Activated naive CD4-positive, alpha-beta T cell treated with anti-CD3 and anti-CD28 coated beads, Interleukin-2, amount 50 U/mL, for 16 hours (primary cell): Measurements from ENCODE around the gene KRTAP4-2.
"Not testable (repeated sequence)": the region's sequence is repeated elsewhere in the genome, so short reads cannot be mapped to it uniquely, and the experiment has no call there.

Source experiments
- DNase-seq: peaks from one replicate; pipeline ENCODE4 v3.0.0-alpha.2; 2020

Gene KRTAP4-2

DNA sequence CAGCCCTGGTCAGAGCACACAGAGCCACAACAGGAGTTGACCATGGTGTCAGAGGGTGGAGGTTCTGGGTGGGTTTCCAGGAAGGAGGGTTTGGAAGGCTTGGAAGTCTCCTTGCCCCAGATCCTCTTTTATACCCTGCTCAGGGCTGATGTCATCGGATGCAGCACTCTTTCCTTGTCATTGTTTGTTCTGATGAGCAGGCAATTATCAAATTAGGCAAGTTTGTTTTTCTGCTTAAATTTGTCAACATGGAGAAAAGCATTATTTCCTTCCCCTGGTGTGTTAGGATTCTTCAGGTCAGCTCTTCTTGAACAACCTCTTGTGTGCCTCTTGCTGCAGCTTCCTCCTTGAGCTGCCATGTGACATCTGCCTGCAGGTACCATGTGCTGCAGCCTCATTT lies 17.4 kb downstream of the KRTAP4-2 start, which contains the start of gene KRTAP4-4:
Gene KRTAP4-4, minus strand, starts transcription at position 101 of the 400 bp plus-strand sequence. Its CDS starts 57 bp downstream, at position 44.
- no peak for DNase-seq

- DNase-seq: not testable (repeated sequence)
Measured at GRCh38 chr17:41160190-41160589, 17.8 kb downstream of the KRTAP4-2 start.

GRCh38 chr17:41153856-41154255 lies 24.2 kb downstream of the KRTAP4-2 start:
- DNase-seq: no peak

DNA sequence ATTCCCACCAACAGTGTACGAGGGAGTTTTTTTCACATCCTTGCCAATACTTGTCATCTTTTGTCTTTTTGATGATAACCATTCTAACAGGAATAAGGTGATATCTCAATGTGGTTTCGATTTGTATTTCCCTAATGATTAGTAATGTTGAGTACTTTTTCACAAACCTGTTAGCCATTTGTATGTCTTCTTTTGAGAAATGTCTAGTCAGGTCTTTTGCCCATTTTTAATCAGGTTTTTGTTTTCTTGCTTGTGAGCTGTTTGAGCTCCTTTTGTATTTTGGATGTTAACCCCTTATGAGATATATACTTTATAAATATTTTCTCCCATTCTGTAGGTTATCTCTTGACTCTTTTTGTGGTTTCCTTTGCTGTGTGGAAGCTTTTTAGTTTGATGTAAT lies 26.5 kb downstream of the KRTAP4-2 start:
- no peak for DNase-seq

- no peak for DNase-seq
Measured at GRCh38 chr17:41150026-41150425, 28.0 kb downstream of the KRTAP4-2 start.

DNA sequence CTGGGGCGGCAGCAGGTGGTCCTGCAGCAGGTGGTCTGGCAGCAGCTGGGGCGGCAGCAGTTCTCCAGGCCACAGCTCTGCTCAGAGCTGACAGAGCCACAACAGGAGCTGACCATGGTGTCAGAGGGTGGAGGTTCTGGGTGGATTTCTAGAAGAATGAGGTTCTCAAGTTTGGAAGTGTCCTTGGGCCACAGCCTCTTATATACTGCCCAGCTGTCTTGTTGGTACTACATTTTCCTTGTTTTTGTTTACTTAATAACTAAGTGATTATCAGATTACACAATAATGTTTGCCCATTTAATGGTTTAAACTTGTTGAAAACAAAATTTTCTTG lies 28.4 kb downstream of the KRTAP4-2 start, which contains the start of gene KRTAP4-5:
Gene KRTAP4-5, minus strand, starts transcription at position 174 of the 334 bp plus-strand sequence. Its CDS starts 58 bp downstream, at position 116.
- no peak for DNase-seq

DNA sequence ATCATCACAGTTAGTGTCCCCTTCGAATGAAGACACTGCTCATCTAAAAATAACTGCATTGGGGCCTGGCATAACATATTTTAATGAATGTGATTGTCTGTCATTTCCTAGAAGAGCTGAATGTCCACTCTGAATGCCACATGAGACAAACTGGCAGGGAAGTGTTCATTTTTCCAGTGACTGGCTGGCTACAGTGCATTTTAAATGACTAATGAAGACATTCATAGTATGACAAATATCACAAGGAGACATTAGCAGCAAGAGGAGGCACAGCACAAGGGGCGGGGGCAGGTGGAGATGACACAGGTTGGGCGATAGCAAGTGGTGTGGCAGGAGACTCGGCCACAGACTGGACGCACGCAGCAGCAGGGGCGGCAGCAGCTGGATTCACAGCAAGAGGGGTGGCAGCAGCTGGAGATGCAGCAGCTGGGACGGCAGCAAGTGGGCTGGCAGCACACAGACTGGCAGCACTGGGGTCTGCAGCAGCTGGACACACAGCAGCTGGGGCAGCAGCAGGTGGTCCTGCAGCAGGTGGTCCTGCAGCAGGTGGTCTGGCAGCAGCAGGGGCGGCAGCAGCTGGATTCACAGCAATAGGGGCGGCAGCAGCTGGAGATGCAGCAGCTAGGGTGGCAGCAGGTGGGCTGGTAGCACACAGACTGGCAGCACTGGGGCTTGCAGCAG lies 28.9 kb downstream of the KRTAP4-2 start:
- DNase-seq: not testable (repeated sequence)

- no peak for DNase-seq
Measured at GRCh38 chr17:41147531-41148204, 30.4 kb downstream of the KRTAP4-2 start.

GRCh38 chr17:41145261-41145660 lies 32.8 kb downstream of the KRTAP4-2 start:
- no peak for DNase-seq

- no peak for DNase-seq
Measured at GRCh38 chr17:41144846-41145245, 33.2 kb downstream of the KRTAP4-2 start.

GRCh38 chr17:41141361-41141760 lies 36.7 kb downstream of the KRTAP4-2 start:
- no peak for DNase-seq

- DNase-seq: no peak
Measured at GRCh38 chr17:41140360-41141131, 37.5 kb downstream of the KRTAP4-2 start, which contains the start of gene KRTAP4-6. KRTAP4-6 (minus strand) TSS chr17:41140544; CDS start chr17:41140487, 57 bp downstream.

GRCh38 chr17:41139865-41140264 lies 38.2 kb downstream of the KRTAP4-2 start:
- DNase-seq: not testable (repeated sequence)

DNA sequence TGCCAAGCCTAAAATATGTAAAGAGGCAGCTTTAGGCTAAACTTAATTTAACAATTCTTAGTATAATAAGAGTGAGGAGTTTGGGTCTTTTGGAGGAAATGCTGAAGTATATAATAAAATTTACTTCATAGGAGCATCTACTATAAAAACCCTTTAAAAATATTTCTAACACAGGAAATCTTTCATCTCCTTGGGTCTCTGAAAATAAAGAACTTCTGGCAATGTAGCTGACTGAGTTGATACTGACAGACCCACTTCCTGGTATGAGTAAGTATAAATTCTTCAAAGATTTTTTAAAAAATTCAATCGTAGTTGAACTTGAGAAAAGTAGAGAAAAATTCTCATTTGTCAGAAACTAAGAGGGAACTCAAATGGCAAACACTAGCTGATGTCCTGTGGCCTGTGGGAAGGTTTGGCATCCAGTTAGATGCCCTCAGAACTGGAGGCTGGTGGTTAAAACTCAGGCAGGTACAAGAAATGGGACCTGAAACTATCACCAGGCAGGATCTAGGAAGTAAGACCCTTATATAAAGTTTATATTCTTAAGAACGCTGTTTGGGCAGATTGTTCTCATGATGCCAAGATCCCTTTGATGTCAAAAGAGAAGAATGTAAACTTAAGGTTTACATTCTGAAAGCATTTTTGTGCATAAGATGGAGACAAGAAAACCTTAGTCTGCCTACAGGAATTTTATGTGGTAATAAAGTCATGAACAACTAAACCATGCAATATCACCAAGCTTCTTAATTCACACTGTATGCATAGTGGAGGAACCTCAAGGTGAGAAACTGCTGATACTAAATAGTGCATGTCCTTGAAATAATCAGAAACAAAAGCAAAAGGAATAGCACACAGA lies 43.9 kb downstream of the KRTAP4-2 start:
- no peak for DNase-seq

GRCh38 chr17:41131979-41132378 lies 46.0 kb downstream of the KRTAP4-2 start:
- DNase-seq: no peak
